ENCODE measurements around the gene MED22.

The MED22 gene

GRCh38 chr9:133334161-133334560, 13.8 kb downstream of the MED22 start:
- Histone ChIP-seq H3K36me3 (ENCODE audit: control insufficient read depth, insufficient read depth, low read length) (peaks cover 30% of the 10 kb centered on the region), H3K4me3 (replicated peaks; ENCODE audit: low read depth, low read length) (no peak overlapping the region), H3K27me3 (replicated peaks; ENCODE audit: control insufficient read depth, insufficient read depth, low read length) (no peaks in the 10 kb centered on the region)
- no peak for TF ChIP-seq CTCF (IDR thresholded peaks at IDR 0.05; ENCODE audit: insufficient read depth, low read length, poor library complexity, severe bottlenecking)
- no peak for DNase-seq (ENCODE audit: extremely low read depth, insufficient read length)

- H3K4me3 ChIP-seq (replicated peaks; ENCODE audit: low read depth, low read length) = no peak overlapping the region
Observed at GRCh38 chr9:133333566-133333965, 14.4 kb downstream of the MED22 start.

GRCh38 chr9:133333011-133333410, 14.9 kb downstream of the MED22 start:
- Histone ChIP-seq H3K36me3 (ENCODE audit: control insufficient read depth, insufficient read depth, low read length) (peaks cover 28% of the 10 kb centered on the region), H3K27me3 (replicated peaks; ENCODE audit: control insufficient read depth, insufficient read depth, low read length) (no peaks in the 10 kb centered on the region), H3K4me3 (replicated peaks; ENCODE audit: low read depth, low read length) (no peak overlapping the region)
- no peak for TF ChIP-seq CTCF (IDR thresholded peaks at IDR 0.05; ENCODE audit: insufficient read depth, low read length, poor library complexity, severe bottlenecking)
- DNase-seq (ENCODE audit: extremely low read depth, insufficient read length) = no peak

More at GRCh38 chr9:133333566-133333965, 14.4 kb downstream of the MED22 start:
- DNase-seq (ENCODE audit: extremely low read depth, insufficient read length) = no peak
- no peak for TF ChIP-seq CTCF (IDR thresholded peaks at IDR 0.05; ENCODE audit: insufficient read depth, low read length, poor library complexity, severe bottlenecking)
- H3K36me3 ChIP-seq (ENCODE audit: control insufficient read depth, insufficient read depth, low read length) = peaks cover 28% of the 10 kb centered on the region
- H3K27me3 ChIP-seq (replicated peaks; ENCODE audit: control insufficient read depth, insufficient read depth, low read length) = no peaks in the 10 kb centered on the region

GRCh38 chr9:133332381-133332730, 15.6 kb downstream of the MED22 start:
- DNase-seq (ENCODE audit: extremely low read depth, insufficient read length) = no peak
- Histone ChIP-seq H3K27me3 (replicated peaks; ENCODE audit: control insufficient read depth, insufficient read depth, low read length) (no peaks in the 10 kb centered on the region), H3K4me3 (replicated peaks; ENCODE audit: low read depth, low read length) (no peak overlapping the region), H3K36me3 (ENCODE audit: control insufficient read depth, insufficient read depth, low read length) (peaks cover 28% of the 10 kb centered on the region)
- TF ChIP-seq CTCF (IDR thresholded peaks at IDR 0.05; ENCODE audit: insufficient read depth, low read length, poor library complexity, severe bottlenecking) = no peak

- no peak for DNase-seq (ENCODE audit: extremely low read depth, insufficient read length)
- no peaks in the 10 kb centered on the region for H3K27me3 ChIP-seq (replicated peaks; ENCODE audit: control insufficient read depth, insufficient read depth, low read length)
- no peak for TF ChIP-seq CTCF (IDR thresholded peaks at IDR 0.05; ENCODE audit: insufficient read depth, low read length, poor library complexity, severe bottlenecking)
- no peak overlapping the region for H3K4me3 ChIP-seq (replicated peaks; ENCODE audit: low read depth, low read length)
- peaks cover 28% of the 10 kb centered on the region for H3K36me3 ChIP-seq (ENCODE audit: control insufficient read depth, insufficient read depth, low read length)
Observed at GRCh38 chr9:133331641-133332380, 16.1 kb downstream of the MED22 start.

- Histone ChIP-seq H3K27me3 (replicated peaks; ENCODE audit: control insufficient read depth, insufficient read depth, low read length) (no peaks in the 10 kb centered on the region), H3K4me3 (replicated peaks; ENCODE audit: low read depth, low read length) (no peak overlapping the region), H3K36me3 (ENCODE audit: control insufficient read depth, insufficient read depth, low read length) (peaks cover 28% of the 10 kb centered on the region)
- no peak for TF ChIP-seq CTCF (IDR thresholded peaks at IDR 0.05; ENCODE audit: insufficient read depth, low read length, poor library complexity, severe bottlenecking)
- DNase-seq (ENCODE audit: extremely low read depth, insufficient read length) = no peak
Observed at GRCh38 chr9:133331221-133331620, 16.7 kb downstream of the MED22 start.

Data from GM06990 (cell line).